RCC 7860 (cell line): ENCODE data around the gene TAT.
A peak's percentile ranks its signal among the peaks of the same experiment; 100 is the strongest.

ENCODE experiments used
- DNase-seq: peaks from one replicate; pipeline ENCODE4 v3.0.0-alpha.2; 2015; ENCODE audit warnings: low spot score
- FAIRE-seq: peaks from 2 replicates; lab custom pipeline; 2012; peaks lifted over from hg19 to GRCh38; lab: Jason Lieb, UNC

TAT gene

DNA sequence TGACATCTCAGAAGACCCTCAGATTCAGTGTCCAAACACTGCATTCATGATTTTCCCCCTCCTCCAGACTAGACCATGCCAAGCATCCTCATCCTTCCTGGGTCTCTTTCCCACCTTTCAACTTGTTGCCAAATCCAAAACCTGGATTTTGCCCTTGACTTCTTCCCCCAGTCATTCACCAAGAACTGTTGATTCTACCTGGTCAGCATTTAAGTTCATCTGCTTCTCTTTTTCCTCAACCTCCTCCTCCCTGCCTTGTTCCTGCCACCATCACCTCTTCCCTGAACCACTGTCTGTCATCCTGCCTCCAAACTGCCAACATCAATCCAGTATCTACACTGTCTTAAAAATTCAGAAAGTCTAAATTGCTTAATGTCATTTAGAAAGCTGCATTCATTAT is 29.7 kb downstream of the TAT start:
- FAIRE-seq = no peak
- DNase-seq = no peak

DNA sequence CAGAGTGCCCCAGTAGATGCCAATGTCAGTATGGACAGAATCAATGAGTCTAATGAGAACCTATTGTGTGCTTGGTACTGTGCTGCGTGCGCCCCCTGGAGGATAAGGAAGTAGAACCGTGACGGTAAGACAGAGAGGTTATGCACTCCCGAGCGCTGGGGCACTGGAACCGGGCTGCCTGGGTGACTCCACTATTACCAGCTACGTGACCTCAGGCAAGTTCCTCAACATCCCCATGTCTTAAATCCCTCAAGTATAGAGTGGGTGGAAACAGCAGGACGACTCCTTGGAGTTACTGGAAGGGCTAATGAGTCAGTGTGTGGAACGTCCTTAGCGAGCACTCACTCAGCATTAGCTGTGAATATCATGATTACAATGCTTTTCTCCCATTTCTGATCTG is 34.5 kb downstream of the TAT start:
- DNase-seq (peak; percentile 29), FAIRE-seq (no peak)

DNA sequence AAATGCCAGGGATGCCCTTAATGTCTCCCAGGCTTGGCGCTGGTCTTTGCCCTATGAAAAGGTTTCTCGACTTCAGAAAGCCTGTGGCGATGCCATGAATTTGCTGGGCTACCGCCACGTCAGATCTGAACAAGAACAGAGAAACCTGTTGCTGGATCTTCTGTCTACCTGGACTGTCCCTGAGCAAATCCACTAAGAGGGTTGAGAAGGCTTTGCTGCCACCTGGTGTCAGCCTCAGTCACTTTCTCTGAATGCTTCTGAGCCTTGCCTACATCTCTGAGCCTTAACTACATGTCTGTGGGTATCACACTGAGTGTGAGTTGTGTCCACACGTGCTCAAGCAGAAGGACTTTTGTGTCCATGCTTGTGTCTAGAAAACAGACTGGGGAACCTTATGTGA is 39.2 kb downstream of the TAT start:
- FAIRE-seq (no peak), DNase-seq (peak; percentile 26)

DNA sequence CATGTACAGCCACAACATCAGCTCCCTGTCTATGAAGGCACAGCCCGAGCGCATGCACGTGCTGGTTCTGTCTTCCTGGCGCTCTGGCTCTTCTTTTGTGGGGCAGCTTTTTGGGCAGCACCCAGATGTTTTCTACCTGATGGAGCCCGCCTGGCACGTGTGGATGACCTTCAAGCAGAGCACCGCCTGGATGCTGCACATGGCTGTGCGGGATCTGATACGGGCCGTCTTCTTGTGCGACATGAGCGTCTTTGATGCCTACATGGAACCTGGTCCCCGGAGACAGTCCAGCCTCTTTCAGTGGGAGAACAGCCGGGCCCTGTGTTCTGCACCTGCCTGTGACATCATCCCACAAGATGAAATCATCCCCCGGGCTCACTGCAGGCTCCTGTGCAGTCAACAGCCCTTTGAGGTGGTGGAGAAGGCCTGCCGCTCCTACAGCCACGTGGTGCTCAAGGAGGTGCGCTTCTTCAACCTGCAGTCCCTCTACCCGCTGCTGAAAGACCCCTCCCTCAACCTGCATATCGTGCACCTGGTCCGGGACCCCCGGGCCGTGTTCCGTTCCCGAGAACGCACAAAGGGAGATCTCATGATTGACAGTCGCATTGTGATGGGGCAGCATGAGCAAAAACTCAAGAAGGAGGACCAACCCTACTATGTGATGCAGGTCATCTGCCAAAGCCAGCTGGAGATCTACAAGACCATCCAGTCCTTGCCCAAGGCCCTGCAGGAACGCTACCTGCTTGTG is 40.0 kb downstream of the TAT start:
- no peak for DNase-seq
- FAIRE-seq = no peak

DNA sequence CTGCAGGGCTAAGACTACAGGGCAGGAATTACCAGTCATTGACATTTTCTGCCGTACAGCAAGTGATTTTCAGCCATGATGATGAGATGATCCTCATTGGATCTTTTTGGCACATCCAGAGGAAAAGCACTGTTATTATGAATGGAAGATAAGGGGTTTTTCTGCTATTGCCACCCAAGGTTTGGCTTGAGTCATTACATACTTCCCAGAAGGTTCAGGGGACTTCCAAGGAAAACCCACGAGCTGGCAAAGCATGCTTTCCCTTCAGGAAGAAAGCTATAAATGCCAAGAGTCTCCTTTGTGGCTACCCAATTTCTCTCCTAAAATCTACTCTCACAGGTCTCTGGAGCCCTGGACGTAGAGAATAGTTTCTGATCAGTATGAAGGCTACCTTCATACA is 44.5 kb downstream of the TAT start:
- no peak for DNase-seq
- FAIRE-seq = no peak

DNA sequence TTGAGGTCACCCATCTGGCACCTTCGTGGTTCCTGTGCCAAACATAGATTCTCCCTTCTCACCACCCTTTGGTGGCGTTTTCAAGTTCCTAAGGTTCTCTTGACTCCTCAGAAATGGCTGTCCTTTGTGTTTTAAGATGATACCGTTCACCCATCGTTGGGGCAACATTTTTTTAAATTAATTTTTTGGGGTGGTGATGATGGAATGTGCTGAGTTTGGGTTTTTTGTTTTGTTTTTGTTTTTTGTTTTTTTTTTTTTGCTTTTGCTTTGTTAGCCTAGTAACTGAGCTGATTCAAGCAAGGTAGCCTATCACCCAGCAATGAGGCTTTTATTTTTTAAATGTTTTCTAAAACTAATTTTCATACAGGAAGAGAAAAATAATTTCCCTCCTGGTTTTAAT is 48.0 kb downstream of the TAT start:
- FAIRE-seq (no peak), DNase-seq (no peak)

DNA sequence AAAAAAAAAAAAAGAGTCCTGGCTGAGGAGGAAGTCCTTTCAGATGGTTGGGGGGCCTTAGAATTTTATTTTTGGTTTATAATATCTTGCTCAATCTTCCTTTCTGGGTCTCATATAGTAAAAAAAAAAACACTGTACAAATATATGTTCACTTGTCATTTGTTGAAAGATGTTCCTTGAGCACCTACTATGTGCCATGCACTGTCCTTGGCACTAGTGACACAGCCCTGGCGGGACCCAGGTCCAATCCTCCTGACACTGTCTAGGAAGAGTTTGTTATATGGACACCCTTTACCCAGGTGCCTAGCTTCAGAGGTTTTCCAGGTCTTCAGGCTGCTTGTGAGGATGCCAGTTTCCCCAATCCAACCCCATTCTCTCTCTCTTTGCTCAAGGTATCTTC is 48.6 kb downstream of the TAT start:
- DNase-seq (no peak), FAIRE-seq (no peak)

DNA sequence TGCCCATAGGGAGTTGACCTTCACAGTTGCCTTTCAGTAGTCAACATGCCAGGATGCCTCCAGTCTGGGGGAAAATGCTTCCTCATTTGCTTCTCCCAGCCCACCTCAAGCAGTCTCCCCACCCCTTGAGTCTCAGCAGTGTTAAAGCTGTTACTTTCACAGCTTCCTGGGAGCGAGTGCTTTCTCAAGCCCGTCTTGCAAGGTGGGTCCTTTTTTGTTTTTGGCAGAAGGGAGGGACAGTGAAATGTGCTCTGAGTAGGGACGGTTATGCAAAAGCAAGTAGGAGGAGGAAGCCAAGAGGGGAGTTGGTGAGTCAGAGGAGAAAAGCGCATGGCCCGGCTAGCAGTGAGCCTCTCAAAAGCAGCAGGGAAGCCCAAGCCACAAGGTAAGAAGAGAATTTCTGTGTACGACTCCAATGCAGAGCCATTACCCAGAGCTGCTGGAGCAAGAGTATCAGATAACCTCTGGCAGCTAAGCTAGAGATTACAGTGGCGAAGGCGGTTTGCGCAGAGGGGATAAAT is 50.7 kb downstream of the TAT start, which contains the start of gene CHST4:
TSS of gene CHST4 (plus strand) at position 316 of the 521 bp plus-strand sequence. CDS start 10,252 bp downstream, outside the sequence.
- no peak for FAIRE-seq
- peak; percentile 56 for DNase-seq

DNA sequence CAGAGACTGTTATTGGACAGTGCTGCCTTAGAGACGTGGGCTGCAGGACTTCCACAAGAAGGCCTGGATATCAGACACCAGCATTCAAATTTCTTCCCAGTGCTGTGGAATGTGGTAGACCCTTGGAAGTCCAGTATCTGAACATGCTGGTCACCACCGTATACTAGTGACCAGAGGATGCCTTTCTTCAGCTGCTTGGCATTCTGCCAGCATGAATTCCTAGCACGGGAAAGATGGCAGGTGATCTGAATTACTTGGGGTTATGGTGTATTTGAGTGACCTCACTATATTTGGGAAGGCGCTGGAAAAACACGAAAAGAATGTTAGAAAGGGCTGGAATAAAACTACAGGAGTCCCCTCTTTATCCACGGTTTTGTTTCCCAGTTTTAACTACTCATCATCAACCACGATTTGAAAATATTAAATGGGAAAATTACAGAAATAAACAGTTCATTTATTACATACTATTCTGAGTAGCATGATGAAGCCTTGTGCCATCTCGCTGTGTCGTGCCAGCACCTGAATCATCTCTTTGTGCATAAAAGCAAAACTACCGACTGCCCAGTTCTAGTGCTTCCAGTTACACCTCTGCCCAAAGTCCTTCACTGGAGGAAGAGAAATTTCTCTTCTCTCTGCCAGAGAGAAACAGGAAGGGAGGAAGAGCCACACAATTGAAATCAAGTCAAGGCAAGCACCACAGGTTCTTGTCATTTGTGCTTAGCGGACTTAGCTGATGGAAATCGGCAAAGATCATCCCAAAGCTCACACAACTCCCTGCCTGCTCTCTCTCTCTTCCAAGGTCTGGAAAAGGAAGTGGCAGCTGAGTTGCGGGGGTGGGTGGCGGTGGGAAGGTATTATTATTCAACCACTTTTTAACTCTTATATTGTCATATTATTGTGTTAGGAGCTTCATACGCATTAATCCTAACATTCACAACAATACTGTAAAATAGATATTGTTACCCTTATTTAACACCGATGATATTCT is 52.0 kb downstream of the TAT start:
- FAIRE-seq (no peak), DNase-seq (no peak)

DNA sequence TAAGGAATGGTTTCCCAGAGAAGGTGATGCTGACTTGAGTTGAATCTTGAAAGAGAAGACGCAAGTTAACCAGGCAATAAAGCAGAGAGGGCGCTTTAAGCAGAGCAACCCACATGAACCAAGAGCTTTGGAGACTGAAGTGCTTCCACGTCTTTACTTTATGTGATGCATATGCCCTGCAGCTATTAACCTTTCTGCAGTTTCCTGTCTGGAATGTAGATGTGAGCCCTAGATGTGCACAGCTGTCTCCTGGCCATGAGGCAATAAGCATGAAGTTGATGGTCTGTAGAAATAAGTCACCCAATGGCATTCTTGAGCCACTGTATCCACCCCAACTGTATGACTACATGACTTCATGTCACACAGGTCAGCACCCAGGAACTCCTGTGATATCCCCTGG is 56.3 kb downstream of the TAT start:
- FAIRE-seq = no peak
- no peak for DNase-seq
